GM21423 (cell line): Measurements from ENCODE around the gene OR4F15.
"Not testable (repeated sequence)": the region's sequence is repeated elsewhere in the genome, so short reads cannot be mapped to it uniquely, and the experiment has no call there.

Experiments used
- ATAC-seq: cut with Tn5 transposase; IDR thresholded peaks from one replicate; pipeline ENCODE4 v1.9.1; 2021; ENCODE audit warnings: mild to moderate bottlenecking, moderate library complexity; ENCODE audit not compliant: unreplicated experiment

OR4F15 gene, protein sequence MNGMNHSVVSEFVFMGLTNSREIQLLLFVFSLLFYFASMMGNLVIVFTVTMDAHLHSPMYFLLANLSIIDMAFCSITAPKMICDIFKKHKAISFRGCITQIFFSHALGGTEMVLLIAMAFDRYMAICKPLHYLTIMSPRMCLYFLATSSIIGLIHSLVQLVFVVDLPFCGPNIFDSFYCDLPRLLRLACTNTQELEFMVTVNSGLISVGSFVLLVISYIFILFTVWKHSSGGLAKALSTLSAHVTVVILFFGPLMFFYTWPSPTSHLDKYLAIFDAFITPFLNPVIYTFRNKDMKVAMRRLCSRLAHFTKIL

DNA sequence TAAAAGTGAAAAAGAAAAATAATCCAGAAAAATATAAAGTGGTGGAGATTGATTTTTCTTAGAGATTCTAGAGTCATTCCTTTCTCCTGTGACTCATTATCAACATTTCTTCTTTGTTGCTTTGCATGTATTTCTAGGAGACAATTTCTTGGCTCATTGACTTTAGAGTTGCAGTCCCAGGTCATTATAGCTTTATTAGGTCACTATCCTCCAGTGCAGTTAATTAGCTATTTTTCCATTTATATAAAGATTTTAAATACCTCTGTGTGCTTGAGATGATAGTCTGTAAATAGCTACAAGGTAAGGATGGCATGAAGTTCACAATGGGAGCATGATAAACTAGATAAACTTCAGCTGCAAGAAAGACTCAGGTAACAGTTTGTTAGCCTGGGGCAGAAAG lies at the start of gene OR4F15:
TSS of gene OR4F15 (plus strand) at position 301 of the 400 bp plus-strand sequence. CDS start 5,985 bp downstream, outside the sequence.
- no peak for ATAC-seq

GRCh38 chr15:101764669-101765339 lies 47.2 kb upstream of the OR4F15 start:
- not testable (repeated sequence) for ATAC-seq

DNA sequence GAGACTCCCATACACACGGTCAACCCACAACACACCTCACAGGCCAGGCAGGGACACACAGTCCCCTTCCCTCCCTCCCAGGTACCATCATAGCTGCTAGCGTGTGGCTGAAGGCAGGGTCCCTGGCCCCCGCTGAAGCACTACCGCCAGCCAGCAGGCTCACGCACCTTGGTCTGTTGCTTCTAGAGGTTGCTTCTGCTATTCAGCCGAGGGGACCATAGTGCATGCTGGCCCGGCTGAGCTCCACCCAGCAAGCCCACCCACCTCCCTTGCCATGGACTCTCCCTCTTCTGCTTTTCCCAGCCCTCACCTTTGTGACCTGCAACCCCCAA lies 46.7 kb upstream of the OR4F15 start:
- ATAC-seq = not testable (repeated sequence)

DNA sequence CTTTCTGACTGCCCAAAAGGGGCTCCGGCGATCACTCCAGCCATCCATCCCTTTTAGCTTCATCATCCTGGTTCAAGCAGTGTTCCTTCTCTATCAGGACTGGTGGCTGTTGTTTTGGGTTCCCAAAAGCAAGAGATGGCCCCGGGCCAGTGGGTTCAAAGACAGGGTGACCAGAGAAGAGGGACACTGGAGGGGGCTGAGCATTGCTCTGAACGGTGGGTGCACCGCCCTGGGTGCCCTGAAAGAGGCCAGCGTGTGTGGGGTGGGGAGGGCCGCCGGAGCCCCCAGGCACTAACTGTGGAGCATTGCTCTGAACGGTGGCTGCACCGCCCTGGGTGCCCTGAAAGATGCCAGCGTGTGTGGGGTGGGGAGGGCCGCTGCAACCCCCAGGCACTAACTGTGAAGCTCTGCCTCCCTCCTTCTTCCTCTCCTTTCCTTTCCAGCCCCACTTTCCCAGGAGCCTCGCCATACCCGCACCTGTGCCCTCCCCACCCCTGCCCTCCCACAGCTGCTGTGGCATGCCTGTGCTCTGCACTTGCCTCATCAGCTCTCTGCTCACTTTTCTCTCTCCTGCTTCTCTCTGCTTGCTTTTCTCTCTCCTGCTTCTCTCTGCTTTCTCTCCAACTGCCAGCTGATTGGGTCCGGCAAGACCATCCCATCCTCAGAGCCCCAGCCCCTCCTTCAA lies 46.1 kb upstream of the OR4F15 start:
- no peak for ATAC-seq

DNA sequence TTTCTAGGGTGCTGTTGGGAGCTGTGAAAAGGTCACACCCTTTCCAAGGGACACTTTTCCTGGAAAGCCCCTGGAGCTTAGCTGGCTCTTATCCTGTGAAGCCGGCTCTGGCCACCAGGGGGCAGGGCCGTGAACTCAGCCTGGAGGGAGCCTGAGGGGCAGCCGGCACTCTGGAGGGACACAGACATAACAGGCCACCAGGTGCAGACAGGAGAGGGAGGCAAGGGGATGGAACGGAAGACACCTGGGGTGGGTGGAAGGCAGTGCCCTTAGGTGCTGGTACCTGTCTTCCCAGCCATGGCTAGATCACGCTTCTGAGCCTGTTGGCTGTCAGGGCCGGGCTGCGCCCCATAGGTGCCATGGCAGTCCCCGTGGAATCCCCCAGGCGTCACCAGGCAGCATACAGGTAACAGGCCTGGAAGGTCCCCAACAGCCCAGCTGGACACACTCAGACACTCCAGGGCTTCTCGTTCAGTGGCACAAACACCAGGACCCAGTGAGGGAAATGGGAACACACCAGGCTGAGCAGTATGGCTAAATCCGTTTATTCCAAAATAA lies 44.8 kb upstream of the OR4F15 start:
- ATAC-seq = not testable (repeated sequence)

DNA sequence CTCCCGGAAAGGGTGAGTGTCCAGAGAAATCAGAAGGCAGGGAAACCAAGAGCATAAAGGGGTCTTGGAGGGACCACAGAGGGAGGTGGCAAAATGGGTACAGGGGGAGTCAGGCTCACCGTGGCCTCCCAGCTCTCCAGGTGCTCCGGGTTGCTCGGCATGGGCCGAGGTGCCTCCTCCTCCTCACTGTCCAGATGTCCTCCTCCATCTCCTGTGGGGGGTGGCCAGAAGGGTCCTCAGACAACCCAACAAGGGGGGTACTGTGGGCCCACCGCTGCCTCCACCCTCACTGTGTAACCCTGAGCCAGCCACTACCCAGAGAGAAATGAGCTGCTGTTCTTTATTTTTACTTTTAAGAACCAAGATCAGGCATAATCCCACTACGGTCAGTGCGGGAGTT lies 39.1 kb upstream of the OR4F15 start:
- no peak for ATAC-seq

- ATAC-seq = no peak
These were observed 38.4 kb upstream of the OR4F15 start for GRCh38 chr15:101773496-101774100.

- ATAC-seq = no peak
These were observed 36.9 kb upstream of the OR4F15 start for GRCh38 chr15:101775136-101775535.

- not testable (repeated sequence) for ATAC-seq
These were observed 33.4 kb upstream of the OR4F15 start for GRCh38 chr15:101778576-101778975.

DNA sequence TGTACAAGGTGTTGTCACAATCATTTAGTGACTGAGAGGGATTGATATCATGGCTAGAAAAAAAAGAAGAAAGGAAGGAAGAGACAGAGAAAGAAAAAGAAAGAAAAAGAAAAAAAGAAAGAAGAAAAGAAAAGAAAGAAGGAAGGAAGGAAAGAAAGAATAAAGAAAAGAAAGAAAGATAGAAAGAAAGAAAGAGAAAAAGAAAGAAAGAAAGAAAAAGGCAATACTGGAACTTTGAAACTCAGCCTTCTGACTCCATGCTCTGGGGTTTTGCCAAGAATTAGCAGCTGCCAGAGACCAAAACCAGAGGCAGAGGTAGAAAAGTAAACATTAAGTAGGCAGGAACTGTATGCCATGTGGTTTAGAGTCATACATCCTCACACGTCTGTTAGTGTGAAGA lies 31.8 kb upstream of the OR4F15 start:
- not testable (repeated sequence) for ATAC-seq

DNA sequence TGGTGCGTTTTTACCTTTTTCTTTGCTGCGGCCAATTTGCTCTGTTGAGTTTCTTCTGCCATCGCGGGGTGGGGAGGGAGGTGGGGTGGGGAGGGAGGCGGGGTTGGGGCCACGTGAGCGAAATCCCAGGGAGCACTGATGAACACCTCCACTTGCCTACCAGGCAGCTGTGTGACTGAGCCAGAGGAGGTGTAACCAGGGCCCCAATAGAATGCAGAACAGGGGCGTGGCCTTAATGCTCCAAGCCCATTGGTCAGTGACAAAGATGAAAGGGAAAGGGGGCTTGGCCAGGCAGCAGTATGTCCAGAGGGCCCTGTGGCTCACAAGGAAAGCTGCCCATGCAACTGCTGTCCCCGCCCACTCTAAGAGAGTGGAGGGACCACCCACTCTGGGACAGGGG lies 30.1 kb upstream of the OR4F15 start:
- no peak for ATAC-seq

DNA sequence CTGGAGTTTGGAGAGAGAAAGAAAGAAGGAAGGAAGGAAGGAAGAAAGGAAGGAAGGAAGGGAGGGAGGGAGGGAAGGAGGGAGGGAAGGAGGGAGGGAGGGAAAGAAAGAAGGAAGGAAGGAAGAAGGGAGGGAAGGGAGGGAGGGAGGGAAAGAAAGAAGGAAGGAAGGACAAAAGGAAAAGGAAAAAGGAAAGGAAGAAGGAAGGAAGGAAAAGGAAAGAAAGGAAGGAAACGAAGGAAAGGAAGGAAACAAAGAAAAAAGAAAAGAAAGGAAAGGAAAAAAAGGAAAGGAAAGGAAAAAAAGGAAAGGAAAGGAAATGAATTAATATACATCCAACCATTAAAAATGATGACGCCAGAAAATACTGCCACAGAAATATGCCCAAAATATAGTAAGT lies 27.4 kb upstream of the OR4F15 start:
- no peak for ATAC-seq

GRCh38 chr15:101786422-101786821 lies 25.6 kb upstream of the OR4F15 start:
- ATAC-seq = not testable (repeated sequence)

DNA sequence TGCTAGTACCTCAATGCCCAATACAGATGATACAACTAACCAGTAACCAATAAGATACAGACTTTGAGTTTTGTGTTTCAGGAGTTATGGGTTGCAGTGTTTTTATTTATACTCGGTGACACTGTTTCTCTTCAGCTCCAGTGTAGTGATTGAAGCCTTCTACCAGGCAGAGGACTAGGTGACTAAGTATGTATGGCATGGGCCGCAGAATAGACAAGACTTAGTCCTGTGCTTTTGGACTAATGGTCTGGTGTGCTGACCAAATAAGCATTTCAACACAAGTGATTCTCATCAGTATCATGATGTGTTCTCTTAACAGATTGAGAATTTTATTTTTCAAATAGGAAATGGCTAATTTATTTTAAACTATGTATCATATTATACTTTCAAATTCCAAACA lies 24.0 kb upstream of the OR4F15 start:
- ATAC-seq = not testable (repeated sequence)

GRCh38 chr15:101788503-101789269 lies 23.3 kb upstream of the OR4F15 start:
- not testable (repeated sequence) for ATAC-seq

- not testable (repeated sequence) for ATAC-seq
These were observed 21.3 kb upstream of the OR4F15 start for GRCh38 chr15:101790748-101791147.

DNA sequence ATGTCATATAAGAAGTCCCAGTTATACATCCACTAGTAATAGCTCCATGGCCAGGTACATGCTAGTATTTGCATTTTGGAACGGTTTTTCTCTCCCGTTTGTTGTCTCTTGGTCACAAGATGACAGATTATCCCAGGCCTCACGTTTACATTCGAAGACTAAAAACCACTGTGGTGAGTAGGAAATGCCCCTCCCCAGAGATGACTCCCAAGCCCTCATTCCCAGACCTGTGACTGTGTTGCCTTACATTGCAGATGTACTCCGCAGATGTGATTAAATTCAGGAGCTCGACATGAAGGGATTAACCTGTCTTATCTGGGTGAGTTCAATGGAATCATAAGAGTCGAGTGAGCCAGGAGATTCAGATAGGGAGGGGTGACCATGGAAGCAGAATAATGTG lies 18.0 kb upstream of the OR4F15 start:
- ATAC-seq = not testable (repeated sequence)

DNA sequence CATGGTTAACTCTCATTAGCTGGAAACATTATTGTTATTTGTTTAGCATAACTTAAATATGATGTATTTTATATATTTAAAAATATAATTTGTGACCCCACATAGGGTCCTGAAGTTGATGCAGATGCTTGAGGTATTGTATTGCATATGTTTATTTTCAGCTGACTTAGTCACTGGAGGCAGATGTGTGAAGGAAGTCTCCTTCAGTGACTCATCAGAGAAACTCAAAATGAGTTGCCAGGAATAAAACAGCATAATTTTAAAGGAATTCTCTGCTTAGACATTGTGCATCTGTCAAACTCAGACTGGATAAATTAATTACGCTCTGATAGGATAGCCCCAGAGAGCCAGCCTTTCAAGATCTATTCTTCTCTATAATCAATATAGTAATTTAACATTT lies 16.5 kb upstream of the OR4F15 start:
- ATAC-seq = no peak

DNA sequence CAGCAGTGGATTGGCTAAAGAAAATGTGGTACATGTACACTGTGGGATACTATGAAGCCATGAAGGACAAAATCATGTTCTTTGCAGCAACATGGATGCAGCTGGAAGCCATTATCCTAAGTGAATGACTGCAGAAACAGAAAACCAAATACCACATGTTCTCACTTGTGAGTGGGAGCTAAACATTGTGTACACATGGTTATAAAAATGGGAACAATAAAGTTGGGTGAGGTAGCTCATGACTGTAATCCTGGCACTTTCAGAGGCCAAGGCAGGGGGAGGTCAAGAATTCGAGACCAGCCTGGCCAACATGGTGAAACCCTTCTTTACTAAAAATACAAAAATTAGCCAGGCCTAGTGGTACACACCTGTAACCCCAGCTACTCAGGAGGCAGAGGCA lies 12.3 kb upstream of the OR4F15 start:
- ATAC-seq = no peak

GRCh38 chr15:101801048-101801447 lies 11.0 kb upstream of the OR4F15 start:
- ATAC-seq = no peak
